Fibroblast of the aortic adventitia (primary cell): Measurements from ENCODE around the gene LRRC40. TPM values are rescaled to one million over a fixed set of nuclear protein-coding genes. Genes with fewer than 3 reads are reported as not detected.
A peak's percentile ranks its signal among the peaks of the same experiment; 100 is the strongest.

Experiments used
- DNase-seq: peaks from one replicate; pipeline ENCODE4 v3.0.0-alpha.2; 2010; ENCODE audit warnings: low read depth
- H3K4me3 ChIP-seq: 2 replicates; pipeline ENCODE4 v1.5.1; 2011; ENCODE audit warnings: low read depth, mild to moderate bottlenecking, control low read depth, low read length, moderate library complexity
- CTCF ChIP-seq: IDR thresholded peaks from 2 replicates; pipeline ENCODE4 v1.5.1; 2011; ENCODE audit warnings: mild to moderate bottlenecking, low read length, control low read depth, inconsistent platforms; ENCODE audit not compliant: insufficient read depth
- total RNA-seq: library from RNA; depleted of rRNA; stranded (reverse); fragments of >200 nt; gene quantifications from 2 replicates; pipeline ENCODE4 v1.2.3, GENCODE V29; 2012; ENCODE audit warnings: low replicate concordance

LRRC40 gene
- total RNA-seq, result 18.7 and 27.9 TPM in 2 replicates

- TF ChIP-seq CTCF, result no peak
- H3K4me3 ChIP-seq, result peak within 1 kb of the TSS; percentile 98
- DNase-seq, result peak; percentile 94
Measured at GRCh38 chr1:70205434-70206118, at the start of gene LRRC40. Gene LRRC40, minus strand, starts transcription at chr1:70205579. Its CDS starts 39 bp downstream, at chr1:70205540.

GRCh38 chr1:70248729-70249128 lies 43.4 kb upstream of the LRRC40 start:
- no peak for DNase-seq
- no peak overlapping the region for H3K4me3 ChIP-seq
- TF ChIP-seq CTCF, result no peak

- H3K4me3 ChIP-seq, result no peak overlapping the region
- no peak for DNase-seq
- TF ChIP-seq CTCF, result no peak
Measured at GRCh38 chr1:70247768-70248167, 42.4 kb upstream of the LRRC40 start.

DNA sequence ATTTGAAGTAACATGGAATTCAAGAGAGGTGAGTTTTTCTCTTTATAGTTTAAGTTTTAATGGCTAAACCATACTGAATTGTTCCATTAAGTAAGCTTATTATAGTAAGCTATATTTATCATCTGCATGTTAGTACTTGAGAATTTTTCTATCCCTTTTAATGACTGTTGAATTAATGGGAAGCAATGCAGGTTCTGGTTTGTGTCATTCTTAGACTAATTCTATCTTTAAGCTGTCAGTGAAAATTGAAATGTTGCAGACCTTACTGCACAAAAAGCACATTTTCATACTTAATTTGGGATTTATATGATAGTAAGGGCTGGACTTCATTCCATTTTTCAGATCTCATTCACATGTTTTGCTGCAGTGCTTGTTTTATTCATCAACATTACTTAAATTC lies 41.7 kb upstream of the LRRC40 start:
- no peak for TF ChIP-seq CTCF
- no peak for DNase-seq
- H3K4me3 ChIP-seq, result no peak overlapping the region

DNA sequence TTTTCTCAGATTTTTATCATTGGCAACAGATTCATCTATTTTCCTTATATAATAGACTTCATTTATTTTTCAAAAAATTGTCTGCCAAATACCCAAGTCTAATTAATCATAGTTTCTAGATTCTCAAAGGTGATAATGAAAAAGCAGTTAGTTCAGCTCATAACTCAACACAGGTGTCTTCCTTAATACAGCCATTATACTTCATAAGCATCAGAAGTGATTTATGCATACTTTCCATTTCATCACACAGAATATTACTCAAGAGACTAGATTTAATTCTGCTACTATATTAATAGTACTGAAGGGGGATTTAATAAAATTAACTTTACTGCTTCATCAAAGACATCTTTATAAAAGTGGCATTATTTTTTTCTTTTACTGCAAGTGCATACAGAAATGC lies 34.6 kb upstream of the LRRC40 start:
- no peak for TF ChIP-seq CTCF
- no peak overlapping the region for H3K4me3 ChIP-seq
- DNase-seq, result no peak

DNA sequence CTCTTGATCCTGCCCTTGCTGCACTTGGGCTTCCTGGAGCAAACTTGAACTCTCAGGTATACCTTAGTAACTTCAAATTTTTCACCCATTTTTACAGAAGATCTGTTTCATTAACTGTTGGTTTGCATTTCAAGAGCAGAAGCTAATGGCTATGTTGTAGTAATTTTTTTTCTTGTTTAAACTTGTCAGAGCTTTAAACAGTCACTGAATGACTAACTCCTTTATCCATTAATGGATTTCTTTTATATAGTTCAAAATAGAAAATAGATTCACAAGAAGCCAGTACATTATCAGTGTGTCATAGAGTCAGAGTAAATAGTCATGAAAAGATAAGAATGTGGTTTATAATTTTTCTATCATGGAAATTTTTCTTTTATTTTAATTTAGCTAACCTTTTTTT lies 29.4 kb upstream of the LRRC40 start:
- H3K4me3 ChIP-seq, result no peak overlapping the region
- TF ChIP-seq CTCF, result no peak
- DNase-seq, result no peak

DNA sequence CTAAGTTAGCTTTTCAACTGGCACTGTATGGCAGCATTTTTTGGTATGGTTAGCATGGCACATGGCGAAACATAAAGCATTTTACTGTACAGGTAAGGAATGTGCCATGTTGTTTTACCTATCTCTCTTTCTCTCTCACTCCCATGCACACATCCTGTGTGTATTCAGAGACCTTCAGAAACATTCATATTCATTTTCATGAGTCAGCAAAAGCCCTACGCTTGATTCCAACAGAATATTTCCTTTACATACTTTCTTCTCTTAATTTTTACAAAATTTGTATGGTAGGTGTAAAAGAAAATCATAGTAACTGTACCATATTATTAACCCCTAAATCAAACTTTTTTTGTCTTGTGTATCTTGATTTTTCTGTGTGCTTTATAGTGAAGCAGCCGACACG lies 26.1 kb upstream of the LRRC40 start:
- TF ChIP-seq CTCF, result no peak
- no peak for DNase-seq
- no peak overlapping the region for H3K4me3 ChIP-seq
